ENCODE data around the gene CHD1.

Gene CHD1

GRCh38 chr5:98810206-98810605, 118.6 kb downstream of the CHD1 start:
- H2AFZ ChIP-seq (ENCODE audit: low read length, unreplicated experiment) = no peak overlapping the region

GRCh38 chr5:98807806-98808205, 121.0 kb downstream of the CHD1 start:
- no peak overlapping the region for H2AFZ ChIP-seq (ENCODE audit: low read length, unreplicated experiment)
- no peaks in the 10 kb centered on the region for H3K36me3 ChIP-seq (ENCODE audit: insufficient read depth, low read length)
- no peaks in the 10 kb centered on the region for H3K4me1 ChIP-seq (ENCODE audit: control insufficient read depth, insufficient read depth, low read length, unreplicated experiment)
- no peak overlapping the region for H3K4me3 ChIP-seq (ENCODE audit: low read depth, low read length)
- H3K27me3 ChIP-seq (ENCODE audit: insufficient read depth, low read length) = no peaks in the 10 kb centered on the region
- no peak overlapping the region for H3K27ac ChIP-seq (ENCODE audit: low read depth, low read length)
- no peaks in the 10 kb centered on the region for H3K79me2 ChIP-seq (ENCODE audit: control insufficient read depth, insufficient read depth, low read length, unreplicated experiment)

More at GRCh38 chr5:98810206-98810605, 118.6 kb downstream of the CHD1 start:
- Histone ChIP-seq H3K4me3 (ENCODE audit: low read depth, low read length) (no peak overlapping the region), H3K27ac (ENCODE audit: low read depth, low read length) (no peak overlapping the region), H3K27me3 (ENCODE audit: insufficient read depth, low read length) (no peaks in the 10 kb centered on the region), H3K4me1 (ENCODE audit: control insufficient read depth, insufficient read depth, low read length, unreplicated experiment) (no peaks in the 10 kb centered on the region), H3K79me2 (ENCODE audit: control insufficient read depth, insufficient read depth, low read length, unreplicated experiment) (no peaks in the 10 kb centered on the region), H3K36me3 (ENCODE audit: insufficient read depth, low read length) (no peaks in the 10 kb centered on the region)

GRCh38 chr5:98805070-98805469, 123.7 kb downstream of the CHD1 start:
- no peaks in the 10 kb centered on the region for H3K36me3 ChIP-seq (ENCODE audit: insufficient read depth, low read length)
- H3K4me1 ChIP-seq (ENCODE audit: control insufficient read depth, insufficient read depth, low read length, unreplicated experiment) = no peaks in the 10 kb centered on the region
- no peak overlapping the region for H2AFZ ChIP-seq (ENCODE audit: low read length, unreplicated experiment)
- no peak overlapping the region for H3K4me3 ChIP-seq (ENCODE audit: low read depth, low read length)
- H3K27ac ChIP-seq (ENCODE audit: low read depth, low read length) = no peak overlapping the region
- no peaks in the 10 kb centered on the region for H3K79me2 ChIP-seq (ENCODE audit: control insufficient read depth, insufficient read depth, low read length, unreplicated experiment)
- no peaks in the 10 kb centered on the region for H3K27me3 ChIP-seq (ENCODE audit: insufficient read depth, low read length)

GRCh38 chr5:98804066-98804465, 124.7 kb downstream of the CHD1 start:
- Histone ChIP-seq H3K4me3 (ENCODE audit: low read depth, low read length) (no peak overlapping the region), H3K27ac (ENCODE audit: low read depth, low read length) (no peak overlapping the region), H3K79me2 (ENCODE audit: control insufficient read depth, insufficient read depth, low read length, unreplicated experiment) (no peaks in the 10 kb centered on the region), H3K36me3 (ENCODE audit: insufficient read depth, low read length) (no peaks in the 10 kb centered on the region), H3K4me1 (ENCODE audit: control insufficient read depth, insufficient read depth, low read length, unreplicated experiment) (no peaks in the 10 kb centered on the region), H3K27me3 (ENCODE audit: insufficient read depth, low read length) (no peaks in the 10 kb centered on the region), H2AFZ (ENCODE audit: low read length, unreplicated experiment) (no peak overlapping the region)
